ENCODE measurements around the gene FOXP1.

Gene FOXP1

DNA sequence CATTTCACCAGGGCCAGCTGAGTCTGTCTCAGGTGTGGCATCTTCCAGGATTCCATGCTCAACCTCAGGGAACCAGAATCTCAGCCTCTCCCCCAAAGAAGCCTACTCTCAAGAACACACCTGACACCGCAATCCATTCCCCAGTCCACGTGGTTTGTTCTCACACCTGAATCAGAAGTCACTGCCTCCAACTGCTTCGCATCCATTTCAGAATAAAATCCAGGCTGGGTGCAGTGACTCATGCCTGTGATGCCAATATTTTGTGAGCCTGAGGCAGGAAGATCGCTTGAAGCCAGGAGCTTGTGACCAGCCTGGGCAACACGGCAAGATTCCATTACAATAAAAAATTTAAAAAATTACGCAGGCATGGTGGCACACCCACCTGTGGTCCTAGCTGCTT lies 212.2 kb downstream of the FOXP1 start:
- Histone ChIP-seq H2AFZ (ENCODE audit: low read depth, low read length, severe bottlenecking) (no peak overlapping the region), H3K4me2 (ENCODE audit: low read depth, low read length, poor library complexity, severe bottlenecking) (no peak overlapping the region), H3K9me2 (replicated peaks; ENCODE audit: insufficient read depth, low read length) (no peaks in the 10 kb centered on the region), H3K79me2 (ENCODE audit: insufficient read depth, low read length) (no peaks in the 10 kb centered on the region), H3K9me3 (ENCODE audit: insufficient read depth, low read length) (no peaks in the 10 kb centered on the region), H3K36me3 (ENCODE audit: low read length) (no peaks in the 10 kb centered on the region), H3K27me3 (ENCODE audit: low read length) (no peaks in the 10 kb centered on the region), H3K9ac (ENCODE audit: low read length) (no peak overlapping the region), H3F3A (ENCODE audit: insufficient read depth) (no peaks in the 10 kb centered on the region), H3K4me3 (ENCODE audit: insufficient read depth, low read length, poor library complexity, severe bottlenecking) (no peak overlapping the region), H4K20me1 (ENCODE audit: low read depth, low read length) (no peaks in the 10 kb centered on the region), H3K27ac (ENCODE audit: low read depth, low read length) (no peak overlapping the region)
- TF ChIP-seq EZH2phosphoT487 (conservative IDR thresholded peaks at IDR 0.05; ENCODE audit: low read length): no peak
- TF ChIP-seq, protein P1, sequence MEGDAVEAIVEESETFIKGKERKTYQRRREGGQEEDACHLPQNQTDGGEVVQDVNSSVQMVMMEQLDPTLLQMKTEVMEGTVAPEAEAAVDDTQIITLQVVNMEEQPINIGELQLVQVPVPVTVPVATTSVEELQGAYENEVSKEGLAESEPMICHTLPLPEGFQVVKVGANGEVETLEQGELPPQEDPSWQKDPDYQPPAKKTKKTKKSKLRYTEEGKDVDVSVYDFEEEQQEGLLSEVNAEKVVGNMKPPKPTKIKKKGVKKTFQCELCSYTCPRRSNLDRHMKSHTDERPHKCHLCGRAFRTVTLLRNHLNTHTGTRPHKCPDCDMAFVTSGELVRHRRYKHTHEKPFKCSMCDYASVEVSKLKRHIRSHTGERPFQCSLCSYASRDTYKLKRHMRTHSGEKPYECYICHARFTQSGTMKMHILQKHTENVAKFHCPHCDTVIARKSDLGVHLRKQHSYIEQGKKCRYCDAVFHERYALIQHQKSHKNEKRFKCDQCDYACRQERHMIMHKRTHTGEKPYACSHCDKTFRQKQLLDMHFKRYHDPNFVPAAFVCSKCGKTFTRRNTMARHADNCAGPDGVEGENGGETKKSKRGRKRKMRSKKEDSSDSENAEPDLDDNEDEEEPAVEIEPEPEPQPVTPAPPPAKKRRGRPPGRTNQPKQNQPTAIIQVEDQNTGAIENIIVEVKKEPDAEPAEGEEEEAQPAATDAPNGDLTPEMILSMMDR (IDR thresholded peaks at IDR 0.05; ENCODE audit: insufficient read depth, low read length, poor library complexity, severe bottlenecking): no peak

DNA sequence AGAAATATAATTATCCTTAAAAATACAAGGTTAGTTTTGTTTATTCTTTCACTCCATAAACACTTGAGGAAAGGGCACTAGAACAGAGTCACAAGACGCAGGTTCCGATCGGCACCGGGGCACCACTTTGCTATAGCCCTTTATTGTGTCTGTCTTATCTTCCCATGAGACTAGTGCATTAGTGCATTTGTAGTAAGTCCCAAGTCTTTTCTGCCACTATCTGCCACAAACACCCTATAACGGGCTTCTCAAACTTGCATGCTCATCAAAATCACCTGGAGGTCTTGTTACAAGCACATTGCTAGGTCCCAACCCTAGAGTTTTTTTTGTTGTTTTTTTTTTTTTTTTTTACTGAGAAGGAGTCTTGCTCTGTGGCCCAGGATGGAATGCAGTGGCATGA lies 213.1 kb downstream of the FOXP1 start:
- TF ChIP-seq EZH2phosphoT487 (conservative IDR thresholded peaks at IDR 0.05; ENCODE audit: low read length): no peak
- Histone ChIP-seq H3K79me2 (ENCODE audit: insufficient read depth, low read length) (no peaks in the 10 kb centered on the region), H3K4me2 (ENCODE audit: low read depth, low read length, poor library complexity, severe bottlenecking) (no peak overlapping the region), H3K9me2 (replicated peaks; ENCODE audit: insufficient read depth, low read length) (no peaks in the 10 kb centered on the region), H4K20me1 (ENCODE audit: low read depth, low read length) (no peaks in the 10 kb centered on the region), H3K9ac (ENCODE audit: low read length) (no peak overlapping the region), H3K27ac (ENCODE audit: low read depth, low read length) (no peak overlapping the region), H3K4me3 (ENCODE audit: insufficient read depth, low read length, poor library complexity, severe bottlenecking) (no peak overlapping the region), H2AFZ (ENCODE audit: low read depth, low read length, severe bottlenecking) (no peak overlapping the region), H3F3A (ENCODE audit: insufficient read depth) (no peaks in the 10 kb centered on the region), H3K36me3 (ENCODE audit: low read length) (no peaks in the 10 kb centered on the region), H3K9me3 (ENCODE audit: insufficient read depth, low read length) (no peaks in the 10 kb centered on the region), H3K27me3 (ENCODE audit: low read length) (no peaks in the 10 kb centered on the region)

DNA sequence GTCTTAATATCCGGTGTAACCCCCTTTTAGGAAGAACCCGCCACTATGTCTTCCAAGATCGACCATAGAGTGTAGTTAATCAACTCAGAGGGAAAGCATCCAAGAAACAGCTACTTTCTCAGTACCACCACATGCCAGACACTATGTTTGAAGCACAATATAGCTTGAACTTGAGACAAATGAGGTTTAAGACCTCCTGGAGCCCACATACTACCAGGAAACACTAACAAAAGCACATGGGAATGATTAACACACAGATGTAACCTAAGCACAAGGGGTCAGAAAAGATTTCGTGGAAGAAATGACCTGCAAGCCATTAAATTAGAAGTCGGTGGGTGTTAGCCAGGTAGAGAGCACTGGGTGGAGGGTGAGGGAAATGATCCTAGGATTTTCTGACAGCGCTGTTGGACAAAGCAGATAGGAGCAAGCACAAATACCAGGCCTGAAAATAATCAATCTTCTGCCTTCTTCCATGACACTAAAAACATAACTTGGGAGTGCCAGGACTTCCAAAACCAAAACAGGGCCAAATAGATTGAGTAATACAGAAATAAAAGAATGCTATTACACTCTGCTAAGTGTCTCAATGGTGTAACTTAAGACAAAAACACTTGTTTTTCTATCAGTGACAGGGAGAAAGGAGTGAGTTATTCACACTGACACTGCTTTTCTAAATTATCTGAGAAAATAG lies 213.7 kb downstream of the FOXP1 start:
- H3K9me3 ChIP-seq (ENCODE audit: insufficient read depth, low read length): no peaks in the 10 kb centered on the region
- H3K36me3 ChIP-seq (ENCODE audit: low read length): no peaks in the 10 kb centered on the region
- H3K9me2 ChIP-seq (replicated peaks; ENCODE audit: insufficient read depth, low read length): no peaks in the 10 kb centered on the region
- H4K20me1 ChIP-seq (ENCODE audit: low read depth, low read length): no peaks in the 10 kb centered on the region
- no peak overlapping the region for H3K9ac ChIP-seq (ENCODE audit: low read length)
- H2AFZ ChIP-seq (ENCODE audit: low read depth, low read length, severe bottlenecking): no peak overlapping the region
- TF ChIP-seq, protein P1 (IDR thresholded peaks at IDR 0.05; ENCODE audit: insufficient read depth, low read length, poor library complexity, severe bottlenecking): no peak
- TF ChIP-seq EZH2phosphoT487 (conservative IDR thresholded peaks at IDR 0.05; ENCODE audit: low read length): no peak
- no peaks in the 10 kb centered on the region for H3K27me3 ChIP-seq (ENCODE audit: low read length)
- no peak overlapping the region for H3K4me2 ChIP-seq (ENCODE audit: low read depth, low read length, poor library complexity, severe bottlenecking)
- no peaks in the 10 kb centered on the region for H3F3A ChIP-seq (ENCODE audit: insufficient read depth)
- no peak overlapping the region for H3K27ac ChIP-seq (ENCODE audit: low read depth, low read length)
- no peaks in the 10 kb centered on the region for H3K79me2 ChIP-seq (ENCODE audit: insufficient read depth, low read length)
- no peak overlapping the region for H3K4me3 ChIP-seq (ENCODE audit: insufficient read depth, low read length, poor library complexity, severe bottlenecking)

DNA sequence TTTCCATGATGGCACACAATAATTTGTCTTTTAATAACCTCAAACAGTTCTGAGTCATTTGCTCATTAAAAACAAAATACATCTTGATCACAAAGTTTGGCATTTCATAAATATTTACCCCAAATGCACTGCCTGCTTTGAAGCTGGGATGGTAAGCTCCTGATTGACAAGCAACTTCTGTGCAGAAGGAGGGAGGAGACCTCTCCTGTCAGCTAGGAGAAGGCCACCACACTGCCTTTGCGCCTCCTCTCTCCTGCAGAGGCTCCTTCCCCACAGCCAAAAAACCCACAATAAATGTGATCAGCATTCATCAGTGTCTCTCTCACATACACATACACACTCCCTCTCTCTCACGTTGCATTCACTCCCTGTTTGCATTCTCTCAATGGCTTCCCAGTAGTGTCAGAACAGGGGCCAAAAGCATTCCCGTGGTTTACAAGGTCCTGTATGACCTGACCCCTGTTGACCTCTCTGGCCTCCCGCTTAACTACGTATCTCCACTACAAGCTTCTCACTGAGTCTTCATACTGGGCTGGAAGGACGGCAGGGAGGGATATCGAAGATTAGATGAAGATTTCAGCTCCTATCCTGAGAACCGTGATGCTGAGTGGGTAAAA lies 216.4 kb downstream of the FOXP1 start:
- no peak overlapping the region for H2AFZ ChIP-seq (ENCODE audit: low read depth, low read length, severe bottlenecking)
- H3K79me2 ChIP-seq (ENCODE audit: insufficient read depth, low read length): no peaks in the 10 kb centered on the region
- TF ChIP-seq EZH2phosphoT487 (conservative IDR thresholded peaks at IDR 0.05; ENCODE audit: low read length): no peak
- TF ChIP-seq, protein P1 (IDR thresholded peaks at IDR 0.05; ENCODE audit: insufficient read depth, low read length, poor library complexity, severe bottlenecking): no peak
- no peaks in the 10 kb centered on the region for H3K27me3 ChIP-seq (ENCODE audit: low read length)
- H3K9me2 ChIP-seq (replicated peaks; ENCODE audit: insufficient read depth, low read length): no peaks in the 10 kb centered on the region
- no peaks in the 10 kb centered on the region for H3K9me3 ChIP-seq (ENCODE audit: insufficient read depth, low read length)
- no peaks in the 10 kb centered on the region for H3K36me3 ChIP-seq (ENCODE audit: low read length)
- H4K20me1 ChIP-seq (ENCODE audit: low read depth, low read length): no peaks in the 10 kb centered on the region
- no peak overlapping the region for H3K4me3 ChIP-seq (ENCODE audit: insufficient read depth, low read length, poor library complexity, severe bottlenecking)
- H3K4me2 ChIP-seq (ENCODE audit: low read depth, low read length, poor library complexity, severe bottlenecking): no peak overlapping the region
- no peak overlapping the region for H3K27ac ChIP-seq (ENCODE audit: low read depth, low read length)
- no peaks in the 10 kb centered on the region for H3F3A ChIP-seq (ENCODE audit: insufficient read depth)
- H3K9ac ChIP-seq (ENCODE audit: low read length): no peak overlapping the region

Measured in SU-DHL-6 (cell line).